NCI-H460 (cell line): ENCODE measurements around the gene GNL2. TPM values are rescaled to one million over a fixed set of nuclear protein-coding genes. Genes with fewer than 3 reads are reported as not detected.
A peak's percentile ranks its signal among the peaks of the same experiment; 100 is the strongest.
"Not testable (repeated sequence)": the region's sequence is repeated elsewhere in the genome, so short reads cannot be mapped to it uniquely, and the experiment has no call there.

Experiments
- DNase-seq: peaks from one replicate; pipeline ENCODE4 v3.0.0-alpha.2; 2016; ENCODE audit warnings: low read depth; ENCODE audit errors: extremely low read depth
- total RNA-seq: library from RNA; depleted of rRNA; stranded (reverse); fragments of >200 nt; shearing (Covaris generic); gene quantifications from 2 replicates; pipeline ENCODE4 v1.2.3, GENCODE V29; 2014

The GNL2 gene
- total RNA-seq, 1 experiment from 2014 or later, result 50.8 TPM

GRCh38 chr1:37561133-37562132 lies 34.3 kb downstream of the GNL2 start:
- DNase-seq, result peak; percentile 34

GRCh38 chr1:37560401-37561132 lies 35.2 kb downstream of the GNL2 start:
- no peak for DNase-seq

- not testable (repeated sequence) for DNase-seq
These were observed 35.8 kb downstream of the GNL2 start for GRCh38 chr1:37559957-37560379.

DNA sequence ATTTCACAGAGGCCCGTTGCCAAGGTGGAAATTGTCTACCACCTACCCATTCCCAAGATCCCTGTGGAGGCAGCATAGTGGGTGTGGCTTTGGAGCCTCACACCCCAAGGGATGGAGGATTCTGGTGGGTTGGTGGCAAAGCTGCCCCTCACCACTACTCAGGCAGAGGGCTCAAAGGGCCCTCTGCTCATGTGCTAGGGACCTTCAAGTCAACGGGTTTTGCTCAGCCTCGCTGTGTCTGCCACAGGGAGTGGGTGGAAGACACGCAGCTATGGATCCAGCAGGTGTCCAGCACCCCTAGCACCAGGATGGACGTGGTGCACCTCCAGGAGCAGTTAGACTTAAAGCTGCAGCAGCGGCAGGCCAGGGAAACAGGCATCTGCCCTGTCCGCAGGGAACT lies 36.7 kb downstream of the GNL2 start:
- DNase-seq, result no peak

- DNase-seq, result no peak
These were observed 37.3 kb downstream of the GNL2 start for GRCh38 chr1:37558411-37558810.

DNA sequence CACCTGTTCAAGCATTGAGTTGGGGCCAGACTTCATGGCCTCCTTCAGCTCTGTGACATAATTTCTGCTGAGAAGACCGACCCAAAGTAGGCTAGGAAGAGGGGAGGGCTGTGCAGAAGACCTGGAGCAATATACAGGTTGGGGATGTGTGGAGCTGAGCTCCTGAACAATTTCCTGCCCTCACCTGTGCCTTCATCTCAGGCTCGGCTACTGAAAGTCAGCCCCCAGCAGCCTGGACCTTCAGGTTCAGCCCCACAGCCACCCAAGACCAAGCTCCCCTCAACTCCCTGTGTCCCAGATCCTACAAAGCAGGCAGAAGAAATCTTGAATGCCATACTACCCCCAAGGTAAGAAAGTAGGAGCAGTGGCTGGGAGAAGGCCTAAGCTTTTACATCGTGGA lies 38.3 kb downstream of the GNL2 start:
- no peak for DNase-seq

- no peak for DNase-seq
These were observed 39.0 kb downstream of the GNL2 start, which contains the start of gene DNALI1 for GRCh38 chr1:37556712-37557196. Gene DNALI1 (plus strand): TSS chr1:37556940. CDS start chr1:37556995, 55 bp downstream.

GRCh38 chr1:37553927-37554808 lies 41.6 kb downstream of the GNL2 start, which contains the start of gene SNIP1:
Gene SNIP1 (minus strand): TSS chr1:37554293. CDS start chr1:37554229, 64 bp downstream.
- DNase-seq, result peak; percentile 88

GRCh38 chr1:37553598-37553926 lies 42.2 kb downstream of the GNL2 start:
- DNase-seq, result no peak

DNA sequence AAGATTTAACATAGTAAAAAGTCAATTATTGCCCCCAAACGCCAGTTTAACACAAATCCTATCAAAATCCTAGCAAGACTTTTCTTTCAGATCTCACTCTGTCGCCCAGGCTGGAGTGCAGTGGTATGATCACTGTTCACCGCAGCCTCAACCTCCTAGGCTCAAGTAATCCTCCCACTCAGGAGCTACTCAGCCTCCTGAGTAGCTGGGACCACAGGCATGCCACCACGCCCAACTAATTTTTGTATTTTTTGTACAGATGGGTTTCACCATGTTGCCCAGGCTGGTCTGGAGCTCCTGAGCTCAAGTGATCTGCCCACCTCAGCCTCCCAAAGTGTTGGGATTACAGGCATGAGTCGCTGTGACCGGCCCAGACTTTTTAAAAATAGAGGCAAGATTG lies 46.4 kb downstream of the GNL2 start:
- no peak for DNase-seq

DNA sequence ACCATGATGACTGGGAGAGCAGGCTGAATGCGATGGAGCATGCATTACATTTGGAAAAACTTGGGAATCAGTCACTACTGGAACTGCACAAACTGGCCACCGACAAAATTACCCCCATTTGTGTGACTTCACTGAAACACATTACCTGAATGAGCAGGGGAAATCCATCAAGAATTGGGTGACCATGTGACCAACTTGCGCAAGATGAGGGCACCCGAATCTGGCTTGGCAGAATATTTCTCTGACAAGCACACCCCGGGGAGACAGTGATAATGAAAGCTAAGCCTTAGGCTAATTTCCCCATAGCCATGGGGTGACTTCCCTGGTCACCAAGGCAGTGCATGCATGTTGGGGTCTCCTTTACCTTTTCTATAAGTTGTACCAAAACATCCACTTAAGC lies 50.7 kb downstream of the GNL2 start:
- DNase-seq, result no peak

GRCh38 chr1:37544530-37544929 lies 51.2 kb downstream of the GNL2 start:
- DNase-seq, result no peak

DNA sequence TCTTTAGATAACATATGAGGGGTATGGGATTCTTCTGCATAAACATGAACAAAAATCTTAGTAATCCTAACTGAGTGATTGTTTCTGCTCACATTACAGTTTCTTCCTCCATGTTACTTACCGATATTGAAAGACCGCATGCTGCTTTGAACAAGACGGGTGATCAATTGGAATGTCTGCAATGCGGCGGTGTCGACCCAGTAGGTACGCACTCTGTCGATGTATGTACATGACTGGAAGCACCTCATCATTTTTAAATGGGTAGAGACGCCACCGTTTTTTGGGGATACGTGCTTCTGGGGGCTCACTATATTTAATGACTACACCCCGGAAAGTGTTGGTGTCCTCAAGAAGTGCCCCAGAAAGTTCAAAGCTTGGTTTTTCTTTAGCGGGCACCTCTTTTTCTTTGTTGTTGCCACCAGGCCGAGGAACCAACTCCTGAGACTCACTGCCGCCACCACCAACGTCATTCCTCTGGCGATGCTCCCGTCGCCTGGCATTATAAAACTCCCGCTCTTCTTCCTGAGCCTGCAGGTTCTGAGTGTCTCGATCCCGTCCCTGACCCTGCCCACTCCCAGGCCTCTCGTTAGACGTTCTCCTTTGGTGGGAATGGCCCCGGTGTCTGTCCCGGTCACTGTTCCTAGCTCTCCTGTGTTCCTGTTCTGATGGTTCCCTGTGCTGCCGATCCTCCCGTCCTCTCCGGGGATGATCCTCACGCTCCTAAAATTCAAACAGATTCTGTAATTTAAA lies 55.5 kb downstream of the GNL2 start:
- DNase-seq, result no peak

GRCh38 chr1:37539154-37539553 lies 56.6 kb downstream of the GNL2 start:
- not testable (repeated sequence) for DNase-seq

DNA sequence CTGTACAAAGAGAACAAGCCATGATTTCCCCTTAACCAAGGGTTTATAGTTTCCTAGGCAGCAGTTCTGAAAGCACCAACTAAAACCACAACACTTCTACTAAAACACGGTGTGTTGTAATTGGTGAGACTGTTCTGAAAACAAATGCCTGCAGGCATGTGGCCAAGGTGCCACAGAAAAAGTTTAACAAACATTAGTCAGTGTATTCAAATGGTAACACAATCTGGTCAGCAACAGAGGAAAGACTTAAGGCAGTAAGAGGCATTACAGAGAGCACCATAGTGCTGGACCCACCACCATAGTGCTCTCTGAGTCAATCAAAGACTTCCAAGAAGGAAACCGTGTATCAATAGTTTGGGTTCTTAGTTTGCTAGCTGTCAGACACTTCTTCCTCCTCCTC lies 58.4 kb downstream of the GNL2 start:
- no peak for DNase-seq

DNA sequence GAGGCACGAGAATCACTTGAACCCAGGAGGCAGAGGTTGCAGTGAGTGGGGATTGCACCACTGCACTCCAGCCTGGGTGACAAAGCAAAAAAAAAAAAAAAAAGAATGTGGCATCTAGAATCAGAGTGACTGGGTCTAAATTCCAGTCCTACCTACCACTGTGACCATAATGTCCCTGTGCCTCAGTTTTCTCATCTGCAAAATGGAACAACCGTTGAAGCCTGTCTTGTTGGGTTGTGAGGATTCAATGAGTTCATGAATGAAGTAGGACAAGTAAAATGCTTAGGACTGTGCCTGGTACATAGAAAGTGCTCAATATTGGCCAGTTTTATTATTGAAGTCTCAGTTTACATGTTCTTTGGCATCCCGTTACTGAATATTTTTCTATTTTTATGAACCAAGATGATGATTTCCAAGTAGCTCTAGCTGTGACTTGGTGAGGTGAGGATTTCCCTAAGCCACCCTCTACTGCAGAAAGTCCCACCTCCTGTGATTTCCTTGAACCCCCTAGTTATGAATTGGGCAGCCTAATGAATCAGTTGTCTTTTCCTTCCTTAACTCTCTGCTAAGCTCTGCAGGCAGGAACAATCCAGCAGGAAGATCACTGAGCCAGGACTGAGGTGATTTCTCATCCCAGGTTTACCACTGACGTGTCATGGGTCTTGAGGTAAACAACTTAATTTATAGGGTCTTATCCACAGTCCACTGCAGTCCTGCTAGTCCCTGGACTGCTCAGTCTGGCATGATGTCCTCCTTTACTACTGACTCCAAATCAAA lies 62.2 kb downstream of the GNL2 start:
- no peak for DNase-seq

DNA sequence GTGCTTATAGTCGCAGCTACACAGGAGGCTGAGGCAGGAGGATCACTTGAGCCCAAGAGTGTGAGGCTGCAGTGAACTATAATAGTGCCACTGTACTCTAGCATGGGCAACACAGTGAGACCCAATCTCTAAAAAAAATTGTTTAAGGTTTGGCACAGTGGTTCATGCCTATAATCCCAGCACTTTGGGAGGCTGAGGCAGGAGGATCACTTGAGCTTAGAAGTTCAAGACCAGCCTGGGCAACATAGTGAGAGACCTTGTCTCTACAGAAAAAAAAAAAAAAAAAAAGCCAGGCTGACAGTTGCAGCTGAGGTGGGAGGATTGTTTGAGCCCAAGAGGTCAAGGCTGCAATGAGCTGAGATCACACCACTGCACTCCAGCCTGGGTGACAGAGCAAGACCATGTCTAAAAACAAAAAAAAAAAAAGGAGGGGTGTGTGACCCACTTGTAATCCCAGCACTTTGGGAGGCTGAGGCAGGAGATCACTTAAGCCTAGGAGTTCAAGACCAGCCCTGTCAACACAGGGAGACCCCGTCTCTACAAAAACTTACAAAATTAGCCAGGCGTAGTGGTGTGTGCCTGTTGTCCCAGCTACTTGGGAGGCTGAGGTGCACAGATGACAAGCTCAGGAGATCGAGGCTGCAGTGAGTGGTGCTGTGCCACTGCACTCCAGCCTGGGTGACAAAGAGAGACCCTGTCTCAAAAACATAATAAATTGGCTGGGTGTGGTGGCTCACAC lies 63.1 kb downstream of the GNL2 start:
- not testable (repeated sequence) for DNase-seq

- DNase-seq, result not testable (repeated sequence)
These were observed 65.8 kb downstream of the GNL2 start for GRCh38 chr1:37529888-37530287.
